ENCODE results near the gene CARD14.

Gene CARD14

GRCh38 chr17:80138856-80139426, 30.9 kb upstream of the CARD14 start:
- H3K4me3 ChIP-seq (ENCODE audit: low read depth, low read length) = no peak overlapping the region
- no peak for TF ChIP-seq CTCF (IDR thresholded peaks at IDR 0.05; ENCODE audit: control insufficient read depth, extremely low read depth, insufficient read depth)
- no peak for DNase-seq (ENCODE audit: low read depth)

- no peak for TF ChIP-seq CTCF (IDR thresholded peaks at IDR 0.05; ENCODE audit: control insufficient read depth, extremely low read depth, insufficient read depth)
- H3K4me3 ChIP-seq (ENCODE audit: low read depth, low read length) = no peak overlapping the region
- no peak for DNase-seq (ENCODE audit: low read depth)
Measured at GRCh38 chr17:80141463-80142165, 28.2 kb upstream of the CARD14 start.

- H3K4me3 ChIP-seq (ENCODE audit: low read depth, low read length) = no peak overlapping the region
- DNase-seq (ENCODE audit: low read depth) = no peak
- TF ChIP-seq CTCF (IDR thresholded peaks at IDR 0.05; ENCODE audit: control insufficient read depth, extremely low read depth, insufficient read depth) = no peak
Measured at GRCh38 chr17:80142929-80143328, 26.9 kb upstream of the CARD14 start.

- DNase-seq (ENCODE audit: low read depth) = no peak
- TF ChIP-seq CTCF (IDR thresholded peaks at IDR 0.05; ENCODE audit: control insufficient read depth, extremely low read depth, insufficient read depth) = no peak
- peak overlapping the region; percentile 92 for H3K4me3 ChIP-seq (ENCODE audit: low read depth, low read length)
Measured at GRCh38 chr17:80145076-80146075, 24.5 kb upstream of the CARD14 start.

- no peak for TF ChIP-seq CTCF (IDR thresholded peaks at IDR 0.05; ENCODE audit: control insufficient read depth, extremely low read depth, insufficient read depth)
- DNase-seq (ENCODE audit: low read depth) = no peak
Measured at GRCh38 chr17:80146121-80147034, 23.5 kb upstream of the CARD14 start.

More at GRCh38 chr17:80146121-80147034, 23.5 kb upstream of the CARD14 start:
- H3K4me3 ChIP-seq (ENCODE audit: low read depth, low read length) = peak overlapping the region; percentile 92

Measured in LNCaP clone FGC (cell line).